K562 (cell line): Measurements from ENCODE around the gene ABCA7. TPM values are rescaled to one million over a fixed set of nuclear protein-coding genes. Genes with fewer than 3 reads are reported as not detected.

Experiments
- AFF1 ChIP-seq, 2 experiments: fragments of 450-650 bp; IDR thresholded peaks; 2 replicates each; pipeline ENCODE4 v1.6.1; 2018; ENCODE audit warnings: mild to moderate bottlenecking in 2 of 2, low read depth in 1 of 2; ENCODE audit not compliant: partially characterized antibody in 2 of 2
- ATF4 ChIP-seq: fragments of 450-650 bp; formaldehyde crosslinking; IDR thresholded peaks from 2 replicates; pipeline ENCODE4 v1.4.0; 2022; ENCODE audit warnings: mild to moderate bottlenecking, moderate library complexity
- BMI1 ChIP-seq: fragments of 150-350 bp; IDR thresholded peaks from 2 replicates; pipeline ENCODE4 v1.6.1; 2014; ENCODE audit warnings: low read length
- EP400 ChIP-seq: fragments of 450-650 bp; IDR thresholded peaks from 2 replicates; pipeline ENCODE4 v1.6.1; 2017; ENCODE audit warnings: antibody characterized with exemption, mild to moderate bottlenecking, moderate library complexity
- IRF9 ChIP-seq: fragments of 450-650 bp; IDR thresholded peaks from 2 replicates; pipeline ENCODE4 v1.6.1; 2016; ENCODE audit warnings: missing biosample characterization, missing genetic modification characterization
- KDM4B ChIP-seq, 2 experiments: fragments of 450-650 bp in 1 of 2; sonication (generic) in 1 of 2; IDR thresholded peaks; 2 replicates each; pipeline ENCODE4 v1.6.1; 2016 to 2017; ENCODE audit warnings: borderline replicate concordance in 2 of 2, antibody characterized with exemption in 1 of 2, low read depth in 1 of 2, mild to moderate bottlenecking in 1 of 2
- MCM2 ChIP-seq: fragments of 450-650 bp; IDR thresholded peaks from 2 replicates; pipeline ENCODE4 v1.6.1; 2017; ENCODE audit warnings: low read depth, mild to moderate bottlenecking
- PCBP1 ChIP-seq: fragments of 200-400 bp; formaldehyde crosslinking; IDR thresholded peaks from 2 replicates; pipeline ENCODE4 v1.6.1; 2018; ENCODE audit warnings: mild to moderate bottlenecking, low read depth, low read length; ENCODE audit not compliant: poor library complexity, severe bottlenecking
- POLR2A ChIP-seq: fragments of 450-650 bp; conservative IDR thresholded peaks from 2 replicates; pipeline ENCODE4 v1.6.1; 2016
- POLR2B ChIP-seq: fragments of 450-650 bp; IDR thresholded peaks from 2 replicates; pipeline ENCODE4 v1.6.1; 2018; ENCODE audit warnings: low read depth; ENCODE audit not compliant: partially characterized antibody
- POU5F1 ChIP-seq: fragments of 150-350 bp; IDR thresholded peaks from 2 replicates; pipeline ENCODE4 v1.6.1; 2014; ENCODE audit warnings: borderline replicate concordance, low read length, low read depth, mild to moderate bottlenecking; ENCODE audit not compliant: partially characterized antibody
- SIX5 ChIP-seq, 2 experiments: IDR thresholded peaks; 2 replicates each; pipeline ENCODE4 v1.6.1; 2011; ENCODE audit warnings: low read length in 2 of 2, borderline replicate concordance in 1 of 2, low read depth in 1 of 2, mild to moderate bottlenecking in 1 of 2, moderate library complexity in 1 of 2; ENCODE audit not compliant: insufficient read depth in 1 of 2
- SMARCA4 ChIP-seq: fragments of 450-650 bp; IDR thresholded peaks from 2 replicates; pipeline ENCODE4 v1.6.1; 2016
- U2AF1 ChIP-seq: fragments of 200-400 bp; formaldehyde crosslinking; optimal IDR thresholded peaks from 2 replicates; pipeline ENCODE3; 2017; ENCODE audit warnings: mild to moderate bottlenecking, low read depth, low read length, moderate library complexity
- ZFP91 ChIP-seq: sonication (generic); formaldehyde crosslinking; IDR thresholded peaks from 2 replicates; pipeline ENCODE4 v1.8.0; 2022; ENCODE audit warnings: mild to moderate bottlenecking, missing genetic modification reagents
- ZNF232 ChIP-seq: sonication (generic); formaldehyde crosslinking; IDR thresholded peaks from 2 replicates; pipeline ENCODE4 v1.8.0; 2022; ENCODE audit warnings: mild to moderate bottlenecking, missing genetic modification reagents
- ZNF707 ChIP-seq: fragments of 250-450 bp; sonication (Bioruptor Pico); conservative IDR thresholded peaks from 2 replicates; pipeline ENCODE4 v1.8.0; 2022; ENCODE audit warnings: inconsistent platforms, mild to moderate bottlenecking, moderate library complexity
- ZNF778 ChIP-seq: fragments of 450-650 bp; formaldehyde crosslinking; IDR thresholded peaks from 2 replicates; pipeline ENCODE4 v1.4.0; 2020; ENCODE audit warnings: mild to moderate bottlenecking, moderate library complexity
- ZSCAN32 ChIP-seq: fragments of 450-650 bp; formaldehyde crosslinking; IDR thresholded peaks from 2 replicates; pipeline ENCODE4 v1.4.0; 2020; ENCODE audit warnings: mild to moderate bottlenecking, moderate library complexity
- polyA plus RNA-seq, 8 experiments: library from polyadenylated mRNA; depleted of rRNA in 4 of 8; stranded (reverse) in 5 of 8; unstranded in 3 of 8; fragments of >200 nt; fragmentation: Nextera tagmentation in 2 of 8; fragmentation: Illumina TruSeq in 1 of 8; extraction: Ambion mirVana in 2 of 8; extraction: Trizol in 1 of 8; gene quantifications; 2 replicates each; pipeline versions ENCODE4 v1.2.1 to v1.2.3, GENCODE V29; 2011 to 2014; ENCODE audit warnings: inconsistent platforms in 1 of 8, missing spikeins in 1 of 8
- total RNA-seq, 7 experiments: library from RNA; depleted of rRNA in 6 of 7; stranded (reverse); fragments of >200 nt in 6 of 7; fragmentation: Illumina TruSeq in 2 of 7; extraction: Trizol in 2 of 7; gene quantifications; 2 replicates each; pipeline versions ENCODE4 v1.2.1 to v1.2.3, GENCODE V29; 2011 to 2021; ENCODE audit warnings: low replicate concordance in 1 of 7

Gene ABCA7
- total and polyA plus RNA-seq, 9 of the 15 experiments (the other 6 are each of a cell fraction or from before 2014, with no cell fraction given) = 2.3 to 96.1 (median 31.2) TPM

- TF ChIP-seq ZFP91 (CRISPR knock-in tag) = no peak
- TF ChIP-seq ZNF707 (CRISPR knock-in tag) = no peak
- no peak for TF ChIP-seq EP400
- TF ChIP-seq ATF4 = no peak
- TF ChIP-seq IRF9 (tag) = no peak
- no peak for TF ChIP-seq POLR2B
- no peak for TF ChIP-seq ZNF778 (CRISPR knock-in tag)
- TF ChIP-seq ZSCAN32 (CRISPR knock-in tag) = no peak
- no peak for TF ChIP-seq AFF1 (IDR thresholded peaks at IDR 0.05; ENCODE audit: low read depth in 1 of 2, partially characterized antibody in 2 of 2)
- TF ChIP-seq PCBP1 = peak; percentile 34
- TF ChIP-seq BMI1 = no peak
- TF ChIP-seq ZNF232 (CRISPR knock-in tag) = no peak
- TF ChIP-seq KDM4B (IDR thresholded peaks at IDR 0.05; ENCODE audit: borderline replicate concordance in 2 of 2, low read depth in 1 of 2) = peak in 1 of 2 experiments; percentile 91; a peak in 2 of 4 replicates
- TF ChIP-seq SMARCA4 = no peak
- no peak for TF ChIP-seq U2AF1
- no peak for TF ChIP-seq POU5F1
- peak; percentile 59; the same call in 1 of the 2 replicates for TF ChIP-seq POLR2A
- no peak for TF ChIP-seq MCM2
- TF ChIP-seq SIX5 (IDR thresholded peaks at IDR 0.05; ENCODE audit: borderline replicate concordance in 1 of 2, insufficient read depth in 1 of 2, low read depth in 1 of 2, low read length in 2 of 2) = no peak
These were observed 11.6 kb upstream of the ABCA7 start (continued) for GRCh38 chr19:1028062-1028926.
